Ureter (tissue), 1 donor: ENCODE measurements around the gene CRCP. TPM values are rescaled to one million over a fixed set of nuclear protein-coding genes. Genes with fewer than 3 reads are reported as not detected.

Experiments
- DNase-seq: peaks from one replicate; pipeline ENCODE4 v3.0.0-alpha.2; 2020; ENCODE audit warnings: low spot score
- total RNA-seq: library from RNA; stranded (reverse); gene quantifications from one replicate; pipeline ENCODE4 v1.2.4, GENCODE V29; 2023
- donor health status: DM: yes; HTN: yes; CAD: no.

The CRCP gene
- total RNA-seq, 1 donor from 2014 or later, result 43.6 TPM

DNA sequence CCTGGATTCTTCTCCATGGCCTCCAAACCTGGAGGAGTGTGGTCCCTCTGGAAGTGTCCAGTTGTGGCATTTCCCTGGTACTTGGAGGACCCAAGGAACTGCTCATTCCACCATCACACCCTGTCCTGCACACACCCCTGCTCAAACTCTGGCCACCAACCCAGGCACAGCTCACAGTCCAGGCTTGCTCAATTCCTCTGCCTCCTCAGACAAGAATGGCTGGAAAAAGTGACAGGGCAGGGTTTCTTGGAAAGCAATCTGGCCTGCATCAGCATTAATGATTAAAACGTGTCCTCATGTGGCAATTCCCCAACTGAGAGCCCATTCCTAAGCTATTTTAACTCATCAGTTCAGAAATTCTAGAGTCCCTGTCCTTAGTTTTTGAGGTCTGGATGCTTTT lies 73.3 kb downstream of the CRCP start:
- DNase-seq, result peak; percentile 52

DNA sequence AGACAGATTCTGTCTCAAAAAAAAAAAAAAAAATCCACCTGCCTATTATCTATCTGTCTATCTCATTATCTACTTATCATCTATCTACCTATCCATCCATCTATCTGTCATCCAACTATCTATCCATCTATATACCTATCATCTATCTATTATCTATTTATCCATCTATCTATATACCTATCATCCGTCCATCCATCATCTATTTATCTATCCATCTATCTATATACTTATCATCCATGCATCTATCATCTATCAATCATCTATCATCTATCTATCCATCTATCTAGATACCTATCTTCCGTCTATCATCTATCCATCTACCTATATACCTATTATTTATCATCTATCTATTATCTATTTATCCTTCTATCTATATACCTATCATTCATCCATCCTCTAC lies 74.0 kb downstream of the CRCP start:
- DNase-seq, result no peak

DNA sequence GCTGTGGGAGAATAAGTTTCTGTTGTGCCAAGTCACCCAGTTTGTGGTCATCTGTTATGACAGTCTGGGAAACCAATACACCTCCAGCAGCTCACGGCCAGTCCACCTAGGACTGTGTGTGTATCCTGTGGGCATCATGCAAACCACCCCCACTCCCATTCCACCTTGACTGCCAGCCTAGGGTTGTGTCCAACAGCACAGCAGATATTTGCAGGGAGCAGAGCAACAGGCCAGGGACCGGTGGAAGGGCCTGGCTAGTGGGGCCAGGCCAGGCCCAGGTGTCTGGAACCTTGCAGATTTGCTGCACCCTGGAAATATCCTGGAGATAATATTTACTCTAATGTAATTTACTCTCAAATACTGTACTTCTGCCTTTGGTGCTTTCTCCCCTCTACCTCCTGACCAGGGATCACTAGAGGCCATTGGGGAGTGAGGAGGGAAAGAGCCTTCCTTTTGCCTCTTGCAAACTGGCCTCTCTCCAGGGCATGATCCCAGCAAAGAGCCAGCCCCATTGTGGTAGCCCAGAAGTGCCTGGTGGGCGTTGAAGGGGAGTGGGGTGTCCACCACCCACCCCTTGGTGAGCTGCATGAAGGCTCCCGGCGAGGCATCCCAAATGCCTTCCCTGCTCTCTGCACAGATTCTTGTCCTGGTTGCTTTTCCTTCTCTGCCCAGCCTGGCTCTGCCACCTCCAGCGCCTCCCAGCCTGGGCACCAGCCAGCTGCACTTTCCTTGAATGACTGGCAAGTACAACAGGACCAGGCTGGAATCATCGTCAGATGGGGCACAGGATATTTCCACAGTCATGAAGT lies 75.3 kb downstream of the CRCP start:
- DNase-seq, result no peak

DNA sequence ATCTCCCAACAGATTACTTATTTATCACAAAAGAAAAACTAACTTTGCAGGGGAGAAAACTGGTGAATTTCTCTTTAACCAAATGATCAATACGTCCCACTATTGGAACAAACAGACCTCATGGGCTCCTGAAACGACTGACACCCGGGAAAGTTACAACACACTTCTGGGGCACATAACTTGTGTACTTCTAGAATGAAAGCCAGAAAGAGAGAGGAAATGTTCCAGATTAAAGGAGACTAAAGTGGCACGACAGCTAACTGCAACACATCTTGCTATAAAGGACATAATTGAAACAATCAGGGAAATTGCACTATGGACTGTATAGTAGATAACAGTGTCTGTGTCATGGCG lies 75.8 kb downstream of the CRCP start:
- no peak for DNase-seq

DNA sequence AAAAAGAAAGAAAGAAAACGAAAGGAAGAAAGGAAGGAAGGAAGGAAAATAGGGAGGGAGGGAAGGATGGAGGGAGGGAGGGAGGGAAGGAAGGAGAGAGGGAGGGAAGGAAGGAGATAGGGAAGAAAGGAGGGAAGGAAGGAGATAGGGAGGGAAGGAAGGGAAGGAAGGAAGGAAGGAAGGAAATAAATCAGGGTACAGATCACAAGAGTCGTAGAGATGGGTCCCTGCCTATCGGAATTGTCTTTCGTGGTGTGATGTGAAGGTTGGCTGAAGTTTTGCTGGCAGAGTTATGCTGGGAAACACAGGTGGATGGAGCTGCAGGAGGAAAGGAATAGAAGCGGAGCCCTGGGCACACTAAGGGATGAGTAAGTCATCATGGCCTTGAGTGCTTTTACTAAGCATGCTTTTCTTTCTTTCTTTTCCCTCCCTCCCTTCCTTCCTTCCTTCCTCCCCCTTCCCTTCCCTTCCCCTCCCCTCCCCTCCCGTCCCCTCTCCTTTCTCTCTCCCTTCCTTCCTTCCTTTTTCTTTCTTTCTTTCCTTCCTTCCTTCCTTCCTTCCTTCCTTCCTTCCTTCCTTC lies 78.6 kb downstream of the CRCP start:
- no peak for DNase-seq

DNA sequence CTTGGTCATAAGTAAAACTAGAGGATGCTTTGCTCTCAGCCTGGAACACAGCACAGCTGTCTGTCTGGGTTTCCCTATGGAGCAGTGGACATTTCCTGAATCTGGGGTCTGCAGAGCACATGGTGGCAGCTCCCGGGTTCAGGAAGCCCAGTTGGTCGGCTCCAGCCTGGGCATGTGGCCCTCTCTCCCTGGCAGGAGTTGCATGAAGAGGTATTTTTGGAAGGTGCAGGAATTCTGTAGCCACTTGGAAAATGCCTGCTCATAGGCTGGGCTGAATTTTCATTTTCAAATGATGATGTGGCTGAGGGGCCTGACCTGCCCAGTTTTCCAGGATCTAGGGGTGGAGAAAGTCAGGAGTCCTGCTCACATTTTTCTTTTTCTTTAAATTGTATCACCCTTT lies 83.8 kb downstream of the CRCP start:
- no peak for DNase-seq

DNA sequence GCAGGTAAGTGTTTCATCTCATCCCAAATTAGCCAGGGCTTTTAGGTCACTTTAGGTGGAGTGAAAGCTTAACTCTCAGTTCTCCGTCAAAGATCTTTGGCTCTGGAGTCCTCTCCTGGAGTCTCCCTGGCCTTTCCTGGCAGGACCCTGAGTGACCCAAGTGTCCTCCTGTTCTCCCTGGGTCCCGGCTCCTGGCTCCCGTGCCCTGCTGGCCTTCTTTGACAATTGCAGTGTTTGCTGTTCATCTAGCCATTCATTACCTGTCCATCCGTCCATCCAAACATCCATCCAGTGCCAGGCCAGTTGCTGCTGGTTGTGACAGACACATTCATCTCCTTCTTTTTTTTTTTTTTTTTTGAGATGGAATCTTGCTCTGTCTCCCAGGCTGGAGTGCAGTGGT lies 84.3 kb downstream of the CRCP start:
- DNase-seq, result no peak

DNA sequence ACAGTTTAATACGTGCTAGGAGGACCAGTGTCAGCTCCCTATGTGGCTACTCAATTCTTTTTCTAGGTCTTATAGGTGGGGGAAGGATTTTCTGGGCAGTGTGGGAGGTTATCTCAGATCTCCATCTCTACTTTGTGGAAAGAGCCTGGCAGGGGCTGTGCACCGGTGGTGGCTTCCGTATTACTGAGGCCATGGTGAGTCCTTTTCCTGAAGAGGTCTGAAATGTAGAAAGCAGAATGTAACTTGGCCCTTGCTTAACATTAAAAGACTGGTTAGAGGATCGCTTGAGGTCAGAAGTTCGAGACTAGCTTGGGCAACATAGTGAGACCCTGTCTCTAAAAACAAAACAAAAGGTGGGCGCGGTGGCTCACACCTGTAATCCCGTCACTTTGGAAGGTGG lies 87.8 kb downstream of the CRCP start:
- no peak for DNase-seq

Other genes starting within 250 kb of the CRCP start
- 20.4 TPM for gene VKORC1L1, start 241.8 kb upstream of the CRCP start, total RNA-seq
- gene GUSB, start 132.6 kb upstream of the CRCP start, total RNA-seq, result 48.7 TPM
- 50.4 TPM for gene ASL, start 39.0 kb upstream of the CRCP start, total RNA-seq
- gene TPST1, start 90.5 kb downstream of the CRCP start, total RNA-seq, result 21.1 TPM